ENCODE measurements around the gene PPIL1.

Gene PPIL1

DNA sequence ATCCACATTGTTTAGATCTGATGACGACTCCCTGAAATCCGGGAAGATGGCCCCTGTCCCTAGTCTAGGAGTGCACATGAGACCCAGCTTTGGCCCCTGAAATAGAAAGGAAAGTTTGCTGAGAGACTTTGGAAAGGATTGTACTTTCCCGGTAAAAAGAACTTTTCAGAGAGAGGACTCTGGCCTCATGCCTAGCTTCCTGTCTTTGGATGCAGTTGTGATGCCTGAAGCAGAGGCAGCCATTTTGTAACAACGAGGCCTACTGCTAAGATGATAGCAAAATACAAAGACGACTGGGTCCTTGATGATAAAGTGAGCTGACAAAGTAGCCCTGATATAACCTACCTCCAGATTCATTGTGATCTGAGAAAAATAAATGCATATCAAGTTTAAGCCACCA, 42.3 kb downstream of the PPIL1 start:
- Histone ChIP-seq H3K79me2 (ENCODE audit: insufficient read depth, low read length) (no peaks in the 10 kb centered on the region), H3F3A (ENCODE audit: insufficient read depth) (no peaks in the 10 kb centered on the region), H3K9me2 (replicated peaks; ENCODE audit: insufficient read depth, low read length) (no peaks in the 10 kb centered on the region), H3K27me3 (ENCODE audit: low read length) (no peaks in the 10 kb centered on the region), H2AFZ (ENCODE audit: low read depth, low read length, severe bottlenecking) (no peak overlapping the region), H4K20me1 (ENCODE audit: low read depth, low read length) (no peaks in the 10 kb centered on the region), H3K9ac (ENCODE audit: low read length) (no peak overlapping the region), H3K4me2 (ENCODE audit: low read depth, low read length, poor library complexity, severe bottlenecking) (no peak overlapping the region), H3K9me3 (ENCODE audit: insufficient read depth, low read length) (no peaks in the 10 kb centered on the region), H3K4me3 (ENCODE audit: insufficient read depth, low read length, poor library complexity, severe bottlenecking) (no peak overlapping the region), H3K36me3 (ENCODE audit: low read length) (no peaks in the 10 kb centered on the region), H3K27ac (ENCODE audit: low read depth, low read length) (no peak overlapping the region)
- TF ChIP-seq CTCF (IDR thresholded peaks at IDR 0.05; ENCODE audit: insufficient read depth, low read length, poor library complexity, severe bottlenecking) (no peak), EZH2phosphoT487 (conservative IDR thresholded peaks at IDR 0.05; ENCODE audit: low read length) (no peak)

DNA sequence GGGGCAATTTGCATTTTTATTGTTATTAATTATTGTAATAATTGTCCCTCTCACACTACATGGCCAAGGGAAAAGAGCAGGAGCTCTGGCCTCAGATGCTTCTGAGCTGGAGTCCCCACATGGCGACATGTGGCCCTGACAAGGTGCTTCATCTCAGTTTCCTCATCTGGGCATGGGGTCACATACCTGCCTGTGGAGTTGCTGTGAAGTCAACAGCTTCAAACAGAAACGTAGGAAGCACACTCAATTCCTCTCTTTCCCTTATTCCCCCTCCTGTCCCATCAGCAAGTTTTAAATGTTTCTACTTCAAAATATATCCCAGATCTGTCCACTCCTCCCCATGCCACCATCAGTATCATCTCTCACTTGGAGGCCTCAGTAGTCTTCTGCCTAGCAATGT, 44.0 kb downstream of the PPIL1 start:
- TF ChIP-seq CTCF (IDR thresholded peaks at IDR 0.05; ENCODE audit: insufficient read depth, low read length, poor library complexity, severe bottlenecking) (no peak), EZH2phosphoT487 (conservative IDR thresholded peaks at IDR 0.05; ENCODE audit: low read length) (no peak)
- Histone ChIP-seq H3K9ac (ENCODE audit: low read length) (no peak overlapping the region), H3K4me2 (ENCODE audit: low read depth, low read length, poor library complexity, severe bottlenecking) (no peak overlapping the region), H3F3A (ENCODE audit: insufficient read depth) (no peaks in the 10 kb centered on the region), H3K9me3 (ENCODE audit: insufficient read depth, low read length) (no peaks in the 10 kb centered on the region), H3K27me3 (ENCODE audit: low read length) (no peaks in the 10 kb centered on the region), H3K27ac (ENCODE audit: low read depth, low read length) (no peak overlapping the region), H3K4me3 (ENCODE audit: insufficient read depth, low read length, poor library complexity, severe bottlenecking) (no peak overlapping the region), H3K9me2 (replicated peaks; ENCODE audit: insufficient read depth, low read length) (no peaks in the 10 kb centered on the region), H4K20me1 (ENCODE audit: low read depth, low read length) (no peaks in the 10 kb centered on the region), H3K36me3 (ENCODE audit: low read length) (no peaks in the 10 kb centered on the region), H3K79me2 (ENCODE audit: insufficient read depth, low read length) (no peaks in the 10 kb centered on the region), H2AFZ (ENCODE audit: low read depth, low read length, severe bottlenecking) (no peak overlapping the region)

DNA sequence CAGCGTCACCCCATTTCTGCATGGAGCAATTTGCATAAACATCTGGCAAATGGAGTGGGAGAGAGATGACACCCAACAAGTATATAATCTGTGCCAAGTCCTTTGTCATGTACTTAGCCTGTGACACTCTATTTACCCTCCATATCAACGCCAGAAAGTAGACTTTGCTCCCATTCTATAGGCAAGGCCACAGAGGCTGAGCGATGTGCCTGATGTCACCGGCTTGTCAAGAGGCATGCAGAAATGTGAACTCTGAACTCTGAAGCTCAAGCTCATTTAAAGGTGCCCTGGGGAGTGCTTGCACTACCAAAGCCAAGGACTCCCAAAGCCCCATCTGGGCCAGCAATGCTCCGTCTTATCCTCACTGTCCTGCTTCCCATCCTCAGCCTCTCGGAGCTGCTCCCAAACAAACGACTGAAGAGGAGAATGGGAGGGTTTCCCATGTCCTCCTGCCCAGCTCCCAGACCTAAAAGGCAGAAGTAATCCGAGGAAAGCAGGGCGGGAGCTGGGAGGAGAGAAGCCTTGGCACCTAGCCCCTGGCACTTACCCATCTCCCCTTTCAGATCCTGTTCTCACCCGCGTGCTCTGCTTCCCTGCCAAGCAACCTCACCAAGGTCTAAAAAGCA, 44.6 kb downstream of the PPIL1 start:
- no peak for TF ChIP-seq CTCF (IDR thresholded peaks at IDR 0.05; ENCODE audit: insufficient read depth, low read length, poor library complexity, severe bottlenecking)
- no peak for TF ChIP-seq EZH2phosphoT487 (conservative IDR thresholded peaks at IDR 0.05; ENCODE audit: low read length)
- no peaks in the 10 kb centered on the region for H3K27me3 ChIP-seq (ENCODE audit: low read length)

More for the DNA sequence above, 44.6 kb downstream of the PPIL1 start:
- no peaks in the 10 kb centered on the region for H3K79me2 ChIP-seq (ENCODE audit: insufficient read depth, low read length)
- no peak overlapping the region for H3K4me3 ChIP-seq (ENCODE audit: insufficient read depth, low read length, poor library complexity, severe bottlenecking)
- H3K36me3 ChIP-seq (ENCODE audit: low read length), result no peaks in the 10 kb centered on the region
- no peaks in the 10 kb centered on the region for H3K9me3 ChIP-seq (ENCODE audit: insufficient read depth, low read length)
- H3K9ac ChIP-seq (ENCODE audit: low read length), result no peak overlapping the region
- no peak overlapping the region for H2AFZ ChIP-seq (ENCODE audit: low read depth, low read length, severe bottlenecking)
- H4K20me1 ChIP-seq (ENCODE audit: low read depth, low read length), result no peaks in the 10 kb centered on the region
- H3K4me2 ChIP-seq (ENCODE audit: low read depth, low read length, poor library complexity, severe bottlenecking), result no peak overlapping the region
- no peak overlapping the region for H3K27ac ChIP-seq (ENCODE audit: low read depth, low read length)
- no peaks in the 10 kb centered on the region for H3K9me2 ChIP-seq (replicated peaks; ENCODE audit: insufficient read depth, low read length)
- no peaks in the 10 kb centered on the region for H3F3A ChIP-seq (ENCODE audit: insufficient read depth)
